NCI-H748 (cell line): ENCODE measurements around the gene GPR137B.
"Not testable (repeated sequence)": the region's sequence is repeated elsewhere in the genome, so short reads cannot be mapped to it uniquely, and the experiment has no call there.

ENCODE experiments used
- DNase-seq: peaks from one replicate; lab custom pipeline; 2025; ENCODE audit not compliant: unreplicated experiment; lab: John Stamatoyannopoulos, UW

The GPR137B gene

DNA sequence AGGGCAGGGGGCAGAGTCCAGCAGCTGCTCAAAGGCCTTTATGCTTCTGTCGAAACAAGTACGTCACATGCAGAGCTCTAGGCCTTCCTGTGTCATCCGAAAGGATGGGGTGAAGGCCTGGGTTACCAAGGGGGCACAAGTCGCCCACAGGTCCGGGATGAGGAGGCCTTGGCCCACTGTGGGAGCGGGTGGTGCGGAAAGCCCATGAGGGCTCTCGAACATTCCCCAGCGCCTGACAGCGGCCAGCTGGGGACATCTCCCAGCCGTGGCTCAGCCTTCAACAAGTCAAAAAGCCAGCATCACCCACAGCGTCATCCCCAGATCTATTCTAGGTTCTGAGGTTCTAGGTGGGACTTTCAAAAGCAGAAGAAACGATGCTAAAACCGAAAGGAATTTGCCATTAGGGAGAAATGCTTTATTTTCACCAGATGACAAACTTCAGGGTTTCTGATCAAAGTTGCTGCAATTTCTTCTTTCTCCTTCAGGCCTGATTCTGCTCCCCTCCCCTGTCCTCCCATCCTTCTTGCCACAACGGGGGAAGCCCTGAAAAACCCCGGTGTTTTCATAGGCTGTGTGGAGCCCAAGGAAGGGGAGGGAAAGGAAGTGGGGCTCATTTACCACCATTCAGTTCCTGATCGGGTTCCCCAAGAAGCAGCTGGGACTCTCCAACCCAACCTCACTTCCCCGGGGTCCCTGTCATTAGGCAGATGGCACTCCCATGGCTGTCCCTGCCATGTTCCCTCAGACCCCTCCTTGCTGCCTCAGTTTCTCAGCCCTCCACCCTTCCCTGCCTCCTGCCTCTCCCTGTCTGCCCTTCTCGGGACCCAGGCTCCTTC, 17.6 kb downstream of the GPR137B start:
- no peak for DNase-seq

DNA sequence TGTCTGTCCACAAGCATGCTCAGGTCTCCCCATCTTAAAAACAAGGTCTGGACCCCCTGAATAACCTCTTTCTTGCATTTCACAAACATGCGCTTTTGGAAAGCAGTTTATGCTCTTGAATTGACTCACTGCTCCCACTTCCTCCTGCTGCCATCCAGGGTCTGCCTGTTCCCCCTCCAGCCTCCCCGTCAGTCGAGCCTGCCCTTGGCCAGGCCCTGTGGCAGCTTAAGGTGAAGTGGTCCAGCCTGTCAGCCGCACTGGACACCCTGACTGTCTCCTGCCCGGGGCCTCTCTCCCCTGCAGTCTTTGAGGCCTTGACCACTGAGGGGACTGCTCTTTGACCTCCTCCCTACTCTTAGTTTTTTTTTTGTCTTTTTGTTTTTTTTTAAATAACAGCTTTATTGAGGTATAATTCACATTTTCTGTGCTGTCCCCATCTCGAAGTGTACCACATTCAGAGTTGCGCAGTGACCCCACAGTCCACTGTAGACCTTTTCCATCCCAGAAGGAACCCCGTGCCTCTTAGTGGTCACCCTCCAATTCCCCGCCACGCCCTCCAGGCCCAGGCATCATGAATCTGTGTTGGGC, 18.3 kb downstream of the GPR137B start:
- no peak for DNase-seq

DNA sequence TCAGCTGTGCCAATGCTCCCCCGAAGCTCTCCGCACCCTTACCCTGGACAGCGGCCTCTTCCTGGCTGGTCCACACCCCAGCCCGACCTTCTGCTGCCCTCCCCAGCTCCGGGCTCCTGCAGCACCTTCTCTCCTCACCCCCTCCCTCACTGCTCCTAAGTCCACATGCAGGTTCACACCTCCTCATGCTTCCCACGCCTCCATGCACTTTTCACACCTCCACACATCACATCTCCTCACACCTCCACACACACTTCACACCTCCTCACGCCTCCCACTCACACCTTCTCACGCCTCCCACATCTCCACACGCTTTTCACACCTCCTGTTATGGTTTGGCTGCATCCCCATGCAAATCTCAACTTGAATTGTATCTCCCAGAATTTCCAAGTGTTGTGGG, 18.9 kb downstream of the GPR137B start:
- no peak for DNase-seq

DNA sequence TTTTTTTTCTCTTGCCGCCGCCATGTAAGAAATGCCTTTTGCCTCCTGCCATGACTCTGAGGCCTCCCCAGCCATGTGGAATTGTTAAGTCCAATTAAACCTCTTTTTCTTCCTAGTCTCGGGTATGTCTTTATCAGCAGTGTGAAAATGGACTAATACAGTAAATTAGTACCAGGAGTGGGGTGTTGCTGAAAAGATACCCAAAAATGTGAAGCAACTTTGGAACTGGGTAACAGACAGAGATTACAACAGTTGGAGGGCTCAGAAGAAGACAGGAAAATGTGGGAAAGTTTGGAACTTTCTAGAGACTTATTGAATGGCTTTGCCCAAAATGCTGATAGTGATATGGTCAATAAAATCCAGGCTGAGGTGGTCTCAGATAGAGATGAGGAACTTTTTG, 19.4 kb downstream of the GPR137B start:
- DNase-seq, result not testable (repeated sequence)

DNA sequence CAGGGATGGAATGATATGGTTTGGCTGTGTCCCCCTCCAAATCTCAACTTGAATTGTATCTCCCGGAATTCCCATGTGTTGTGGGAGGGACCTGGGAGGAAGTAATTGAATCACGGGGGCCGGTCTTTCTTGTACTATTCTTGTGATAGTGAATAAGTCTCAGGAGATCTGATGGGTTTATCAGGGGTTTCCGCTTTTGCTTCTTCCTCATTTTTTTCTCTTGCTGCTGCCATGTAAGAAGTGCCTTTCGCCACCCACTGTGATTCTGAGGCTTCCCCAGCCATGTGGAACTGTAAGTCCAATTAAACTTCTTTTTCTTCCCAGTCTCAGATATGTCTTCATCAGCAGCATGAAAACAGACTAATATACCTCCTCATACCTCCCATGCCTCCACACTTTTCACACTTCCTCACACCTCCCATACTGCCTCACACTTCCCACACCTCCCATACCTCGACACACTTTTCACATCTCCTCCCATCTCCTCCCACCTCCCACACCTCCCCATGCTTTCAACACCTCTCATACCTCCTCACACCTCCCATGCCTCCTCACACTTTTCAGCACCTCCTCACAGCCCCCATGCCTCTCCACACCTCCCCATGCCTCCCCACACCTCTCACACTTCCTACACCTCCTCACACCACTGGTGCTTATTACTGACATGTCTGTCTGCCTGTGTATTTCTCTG, 21.3 kb downstream of the GPR137B start:
- no peak for DNase-seq

DNA sequence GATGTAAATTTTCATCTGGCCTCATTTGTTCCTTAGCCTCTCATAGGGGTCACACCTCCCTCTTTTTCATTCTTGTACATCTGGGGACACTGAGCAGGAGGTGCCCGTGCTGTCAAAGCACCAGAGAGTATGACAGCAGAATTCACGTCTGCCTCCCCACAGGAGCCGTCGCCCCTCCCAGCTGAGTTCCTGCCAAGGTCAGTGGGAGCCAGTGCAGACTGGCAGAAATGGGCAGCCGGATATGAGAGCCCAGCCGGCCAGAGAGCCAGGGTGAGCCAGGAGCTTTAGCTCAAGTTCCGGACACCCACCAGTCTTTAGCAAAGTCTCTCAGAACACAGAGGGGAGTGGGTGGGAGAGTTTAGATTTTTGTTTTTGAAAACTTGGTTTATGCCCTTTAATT, 21.9 kb downstream of the GPR137B start:
- DNase-seq, result no peak

DNA sequence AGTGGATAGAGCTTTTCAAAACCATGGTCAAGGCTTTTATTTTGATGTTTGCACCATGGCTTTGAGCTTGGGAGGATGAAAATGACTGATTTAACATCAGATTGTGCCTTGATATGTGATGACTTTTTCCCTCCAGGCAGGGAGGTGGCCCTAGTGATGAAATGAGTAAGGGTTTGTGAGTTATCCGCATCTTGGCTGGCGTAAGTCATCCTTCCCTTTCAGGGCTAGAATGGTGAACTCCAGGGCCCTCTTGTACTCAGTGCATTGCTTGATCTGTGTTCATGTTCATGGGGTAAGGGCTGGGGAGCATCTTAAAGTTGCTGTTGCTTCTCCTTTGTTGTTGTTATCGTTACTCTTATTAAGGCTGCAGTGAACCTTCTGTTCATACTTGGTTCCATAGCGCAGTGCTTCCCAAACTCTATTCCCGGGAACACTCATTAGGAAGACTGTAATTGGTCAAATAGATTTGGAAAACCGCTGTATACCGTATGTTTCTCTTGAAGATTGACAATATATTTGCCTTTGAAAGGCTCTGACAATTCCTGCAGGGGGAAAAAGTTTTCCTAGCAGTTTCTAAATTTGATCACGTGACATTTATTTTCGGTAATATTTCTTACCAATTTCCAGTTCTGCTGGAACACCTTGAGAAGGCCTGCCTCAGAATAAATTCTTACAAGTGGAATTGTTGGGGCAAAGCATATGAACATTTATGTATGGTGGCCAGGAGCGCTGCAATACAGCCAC, 23.1 kb downstream of the GPR137B start:
- no peak for DNase-seq

DNA sequence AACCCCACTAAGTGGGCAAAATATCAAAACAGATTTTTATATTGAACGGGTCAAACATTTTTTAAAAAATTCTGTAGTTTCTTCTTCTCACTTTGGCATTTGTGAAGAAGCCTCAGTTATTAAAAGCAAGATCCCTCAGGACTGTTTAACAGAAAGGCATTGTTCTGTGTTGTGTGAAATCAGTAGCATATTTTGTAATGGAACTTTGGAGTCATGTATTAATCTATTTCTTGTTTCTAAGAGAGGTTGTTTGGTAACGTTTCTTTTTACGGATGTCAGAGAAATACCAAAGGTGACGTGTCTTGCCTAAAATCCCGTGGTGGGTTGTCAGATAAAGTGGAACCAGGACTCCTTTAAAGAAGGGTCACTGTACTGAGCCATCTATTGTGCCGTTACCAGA, 23.7 kb downstream of the GPR137B start:
- no peak for DNase-seq

DNA sequence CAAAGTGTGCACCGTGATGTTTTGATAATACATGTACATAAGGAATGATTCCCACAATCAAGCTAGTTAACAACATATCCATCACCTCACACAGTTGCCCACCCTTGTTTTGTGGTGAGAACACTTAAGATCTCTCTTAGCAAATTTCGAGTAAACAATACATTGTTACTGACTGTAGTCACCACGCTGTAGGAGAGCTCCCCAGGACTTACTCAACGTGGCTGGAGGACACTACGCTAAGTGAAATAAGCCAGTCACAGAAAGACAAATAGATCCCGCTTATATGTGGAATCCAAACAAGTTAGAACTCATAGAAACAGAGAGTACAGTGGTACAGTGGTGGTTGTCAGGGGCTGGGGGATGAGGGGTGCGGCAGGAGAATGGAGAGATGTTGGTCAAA, 24.8 kb downstream of the GPR137B start:
- DNase-seq, result no peak

DNA sequence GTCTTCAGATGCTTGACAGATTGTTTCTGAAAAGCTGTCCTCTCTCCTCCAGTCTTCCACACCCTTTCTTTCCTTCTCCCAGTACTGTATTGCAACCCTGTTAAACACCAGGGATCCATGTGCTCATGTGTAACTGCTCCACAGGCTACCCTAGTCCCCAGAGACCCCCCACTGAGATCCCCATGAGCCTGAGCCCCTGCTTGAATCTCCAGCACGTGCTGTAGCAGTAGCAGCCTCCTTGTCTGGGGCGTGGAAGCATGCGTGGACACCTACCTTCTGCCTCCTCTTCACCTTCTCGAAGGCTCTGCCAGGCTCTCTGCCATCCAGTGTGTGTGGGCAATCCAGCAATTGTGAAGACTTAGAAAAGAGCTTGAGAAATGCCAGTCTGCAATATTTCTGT, 25.2 kb downstream of the GPR137B start:
- no peak for DNase-seq

DNA sequence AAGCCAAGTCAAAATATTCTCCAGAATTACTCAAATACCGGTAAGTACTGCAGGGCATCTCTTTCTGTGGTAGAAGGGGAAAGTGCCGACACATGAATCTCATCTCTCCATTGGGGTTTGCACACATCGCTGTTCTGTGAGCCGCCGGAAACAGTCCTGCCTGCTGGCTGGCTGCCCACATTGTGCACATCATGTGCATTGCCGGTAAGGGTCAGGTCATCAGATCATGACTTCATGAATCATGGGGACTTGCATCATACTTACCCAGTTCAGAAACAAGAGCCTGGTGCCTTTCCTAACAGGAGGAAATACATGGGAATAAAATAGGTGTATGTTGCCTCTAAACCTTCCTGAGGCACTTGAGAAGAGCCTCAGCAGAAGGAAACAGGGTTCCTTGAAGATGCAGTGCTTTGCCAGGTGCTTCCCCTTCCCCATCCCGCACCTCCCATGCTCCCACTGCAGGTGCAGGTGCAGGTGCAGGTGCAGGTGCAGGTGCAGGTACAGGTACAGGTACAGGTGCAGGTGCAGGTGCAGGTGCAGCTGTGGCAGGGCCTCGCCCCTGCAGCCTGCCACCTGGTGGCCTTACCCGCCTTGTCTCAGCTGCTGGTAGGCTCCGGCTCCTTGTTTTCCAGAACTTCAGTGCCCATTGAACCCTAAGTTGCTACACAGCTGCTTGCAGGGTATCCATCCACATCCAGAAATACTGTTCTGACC, 26.5 kb downstream of the GPR137B start:
- DNase-seq, result peak; percentile 59

DNA sequence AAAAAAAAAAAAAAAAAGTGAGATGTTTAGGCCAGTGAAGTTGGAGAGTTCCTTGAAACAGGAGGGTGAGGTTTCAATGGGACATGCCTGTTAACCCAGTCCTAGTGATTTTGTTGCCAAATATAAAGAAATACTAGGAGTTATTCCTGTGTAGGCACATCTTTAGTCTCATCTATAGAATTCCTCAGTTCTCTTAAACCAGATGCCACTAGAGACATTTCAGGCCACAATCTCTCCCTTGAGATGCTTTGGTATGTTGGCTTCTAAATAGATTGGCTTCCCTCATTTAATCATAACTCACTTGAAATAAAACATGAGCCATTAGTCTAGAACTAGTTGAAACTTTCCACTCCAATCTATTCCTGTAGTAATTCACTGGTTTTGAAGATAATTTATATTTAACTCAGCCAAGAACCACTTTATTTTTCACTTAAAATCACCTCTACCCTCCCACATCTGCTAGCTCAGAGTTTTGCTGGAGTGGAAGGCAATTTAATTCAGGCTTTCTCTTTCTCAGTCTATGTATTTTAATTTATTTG, 29.8 kb downstream of the GPR137B start:
- no peak for DNase-seq

DNA sequence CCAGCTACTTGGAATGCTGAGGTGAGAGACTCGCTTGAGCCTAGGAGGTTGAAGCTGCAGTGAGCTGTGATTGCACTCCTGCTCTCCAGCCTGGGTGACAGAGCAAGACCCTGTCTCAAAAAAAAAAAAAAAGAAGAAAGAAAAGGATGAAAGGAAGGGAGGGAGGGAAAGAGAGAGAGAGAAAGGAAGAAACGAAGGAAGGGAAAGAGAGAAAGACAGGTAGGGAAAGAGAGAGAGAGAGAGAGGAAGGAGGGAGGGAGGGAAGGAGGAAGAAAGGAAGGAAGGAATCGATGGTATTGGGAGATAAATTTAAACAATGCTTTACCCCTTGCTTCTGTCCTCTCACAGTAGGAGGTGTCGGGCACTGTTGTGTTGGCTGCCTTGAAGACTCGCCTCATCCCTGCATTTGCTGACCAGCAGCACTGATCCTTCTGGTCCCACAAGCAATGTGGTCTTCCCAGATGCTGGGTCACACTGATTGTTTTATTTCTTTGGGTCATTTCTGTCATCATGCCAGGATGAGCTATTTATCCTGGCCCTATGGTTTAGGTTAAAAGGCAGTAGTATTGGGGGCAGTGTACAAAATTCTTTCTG, 30.9 kb downstream of the GPR137B start:
- DNase-seq, result no peak

DNA sequence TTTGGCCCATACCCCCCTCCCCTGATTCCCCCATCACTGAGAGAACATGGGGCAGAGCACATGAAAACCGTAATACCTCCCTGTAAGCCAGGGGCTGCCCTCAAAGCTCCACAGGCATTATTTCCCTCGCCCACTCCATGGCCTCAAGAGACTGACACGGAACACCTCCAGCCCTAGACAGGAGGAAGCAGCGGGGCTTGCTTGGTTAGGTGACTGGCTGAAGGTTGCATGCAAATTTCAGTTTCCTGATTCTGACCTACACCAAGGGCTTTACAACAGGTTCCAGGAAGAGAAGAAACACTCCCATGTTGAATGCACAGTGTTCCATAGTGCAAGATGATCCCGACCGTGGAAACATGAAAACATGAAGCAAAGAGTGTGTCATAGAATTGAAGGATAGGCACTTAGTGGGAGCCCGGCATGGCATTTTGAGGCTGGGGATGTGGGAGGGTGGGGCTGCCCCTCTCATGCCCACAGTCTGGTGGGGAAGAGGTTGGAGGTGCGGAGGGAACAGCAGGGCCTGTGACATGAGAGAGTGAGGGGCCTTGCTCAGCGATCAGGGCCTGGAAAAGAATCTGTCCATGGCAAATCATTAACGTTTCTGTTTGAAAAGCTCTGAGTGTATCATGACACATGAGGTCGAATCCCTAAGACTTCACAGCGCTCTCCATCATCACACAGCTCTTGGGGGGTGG, 33.5 kb downstream of the GPR137B start:
- DNase-seq, result no peak

DNA sequence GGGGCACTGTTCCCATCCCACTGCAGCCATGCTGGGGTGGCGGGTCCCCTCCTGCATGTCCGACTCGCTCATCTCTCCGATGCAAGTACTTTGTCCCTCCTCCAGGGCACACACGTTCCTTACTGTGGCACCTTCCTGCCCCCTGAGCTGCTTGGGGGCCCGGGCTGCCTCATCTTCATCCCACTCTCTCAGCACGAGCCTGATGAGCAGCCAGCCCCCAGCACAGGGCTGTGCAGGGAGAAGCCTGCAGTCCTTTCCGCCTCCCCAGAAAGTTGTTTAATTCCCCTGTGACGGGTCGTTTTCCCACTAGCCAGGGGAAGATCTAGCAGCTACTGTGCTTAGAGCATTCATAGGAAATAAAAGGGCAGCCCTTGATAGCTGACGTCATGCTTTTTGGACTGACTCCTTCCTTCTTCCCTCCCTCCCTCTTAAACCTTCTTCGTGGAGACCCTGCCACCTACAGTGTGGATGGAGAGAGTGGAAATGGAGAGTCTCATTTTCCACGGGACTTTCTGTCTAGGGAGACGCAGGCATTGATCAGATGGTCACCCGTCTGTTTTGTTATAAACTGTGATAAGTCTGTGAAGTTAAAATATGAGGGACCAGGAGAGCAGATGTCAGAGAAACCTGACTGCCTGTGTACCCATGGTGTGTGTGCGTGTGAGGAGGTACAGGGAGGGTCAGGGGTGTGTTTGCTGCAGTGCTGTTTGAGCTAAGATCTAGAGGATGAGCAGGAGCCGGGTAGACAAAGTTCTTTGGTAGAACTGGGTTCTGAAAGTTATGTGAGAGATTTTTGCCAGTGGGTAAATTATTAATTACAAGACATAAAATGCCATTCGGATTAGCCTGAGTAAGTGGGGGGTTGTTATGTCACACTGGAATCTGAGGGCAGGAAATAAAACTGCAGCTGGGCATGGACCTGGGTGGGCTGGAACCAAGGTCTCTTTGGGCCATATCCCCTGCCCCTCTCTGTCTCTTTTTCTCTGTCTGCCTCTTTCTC, 34.3 kb downstream of the GPR137B start:
- DNase-seq, result no peak

DNA sequence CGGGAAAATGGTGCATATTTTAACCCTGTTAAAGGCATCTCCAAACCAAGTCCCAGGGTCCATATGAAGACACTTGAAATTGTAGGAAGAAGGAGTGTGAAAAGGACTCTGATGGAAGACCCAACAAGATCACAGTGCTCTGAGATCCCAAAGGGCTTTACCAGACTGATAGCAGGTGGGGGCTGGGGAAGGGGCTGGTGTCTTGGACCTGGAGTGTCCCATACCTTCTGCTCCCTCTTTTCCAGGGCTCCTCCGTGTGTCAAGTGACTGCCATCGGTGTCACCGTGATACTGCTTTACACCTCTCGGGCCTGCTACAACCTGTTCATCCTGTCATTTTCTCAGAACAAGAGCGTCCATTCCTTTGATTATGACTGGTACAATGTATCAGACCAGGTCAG, 37.3 kb downstream of the GPR137B start:
- DNase-seq, result no peak

DNA sequence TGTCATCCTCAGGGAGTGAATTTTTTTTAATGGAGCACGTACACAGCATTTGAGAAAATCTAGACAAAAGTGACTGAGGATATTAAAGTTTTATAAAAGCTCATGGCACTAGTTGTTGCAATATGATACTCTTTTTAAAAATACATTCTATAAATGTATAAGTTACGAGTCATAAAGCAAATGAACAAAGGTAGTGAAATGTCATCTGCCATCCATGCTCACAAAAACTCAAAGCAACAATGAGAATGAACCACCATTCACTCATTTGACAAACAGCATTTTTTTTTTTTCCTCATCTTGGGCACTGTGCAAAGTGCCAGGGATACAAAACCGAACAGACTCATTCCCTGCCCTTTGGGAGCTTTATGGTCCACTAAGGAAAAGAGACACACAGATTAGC, 38.7 kb downstream of the GPR137B start:
- no peak for DNase-seq

DNA sequence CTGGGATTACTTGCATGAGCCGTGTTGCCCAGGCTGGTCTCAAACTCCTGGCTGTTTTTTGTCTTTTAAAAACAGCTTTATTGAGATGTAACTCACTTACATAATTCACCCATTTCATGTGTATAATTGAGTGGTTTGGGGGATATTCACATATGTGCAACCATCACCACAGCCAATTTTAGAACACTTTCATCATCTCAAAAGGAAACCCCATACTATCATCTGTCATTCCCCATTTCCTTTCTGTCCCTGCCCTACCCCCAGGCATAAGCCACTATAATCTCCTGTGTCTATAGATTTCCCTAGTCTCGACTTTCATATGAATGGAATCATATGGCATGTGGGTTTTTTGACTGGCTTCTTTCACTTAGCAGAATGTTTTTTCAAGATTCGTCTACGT, 43.3 kb downstream of the GPR137B start:
- no peak for DNase-seq
